Naive B cell (primary cell): ENCODE data around the gene ESR1. TPM values are rescaled to one million over a fixed set of nuclear protein-coding genes. Genes with fewer than 3 reads are reported as not detected.
"Not testable (repeated sequence)": the region's sequence is repeated elsewhere in the genome, so short reads cannot be mapped to it uniquely, and the experiment has no call there.

ENCODE experiments used
- ATAC-seq, 2 donors: fragments of 150-1000 bp; cut with Tn5 transposase; 2 replicates each; pipeline ENCODE4 v1.10.0; 2021; ENCODE audit warnings: low read depth in 2 of 2, mild to moderate bottlenecking in 2 of 2, moderate library complexity in 2 of 2
- DNase-seq: peaks from one replicate; pipeline ENCODE4 v3.0.0; 2022
- H3K27ac Mint-ChIP-seq, 6 donors: one replicate each; pipeline ENCODE4 v1.8.0; 2020 to 2022; ENCODE audit warnings: mild to moderate bottlenecking in 6 of 6, mixed read lengths in 6 of 6, moderate library complexity in 5 of 6, inconsistent platforms in 2 of 6
- H3K27me3 Mint-ChIP-seq, 3 donors: one replicate each; pipeline ENCODE4 v1.8.0; 2021 to 2022; ENCODE audit warnings: mixed read lengths in 3 of 3, mild to moderate bottlenecking in 1 of 3
- H3K36me3 Mint-ChIP-seq, 2 donors: one replicate each; pipeline ENCODE4 v1.8.0; 2020 to 2022; ENCODE audit warnings: mixed read lengths in 2 of 2, inconsistent platforms in 1 of 2, mild to moderate bottlenecking in 1 of 2
- H3K4me1 Mint-ChIP-seq, 3 donors: one replicate each; pipeline ENCODE4 v1.8.0; 2020 to 2022; ENCODE audit warnings: mixed read lengths in 3 of 3, inconsistent platforms in 1 of 3, mild to moderate bottlenecking in 1 of 3, moderate library complexity in 1 of 3
- H3K4me3 Mint-ChIP-seq, 8 donors: one replicate each; pipeline ENCODE4 v1.8.0; 2020 to 2022; ENCODE audit warnings: mild to moderate bottlenecking in 8 of 8, mixed read lengths in 8 of 8, moderate library complexity in 8 of 8, inconsistent platforms in 2 of 8
- H3K9me3 Mint-ChIP-seq, 7 donors: one replicate each; pipeline ENCODE4 v1.8.0; 2020 to 2022; ENCODE audit warnings: mixed read lengths in 7 of 7, mild to moderate bottlenecking in 5 of 7, inconsistent platforms in 2 of 7, moderate library complexity in 1 of 7
- polyA plus RNA-seq, 6 donors: library from polyadenylated mRNA; unstranded; fragments of 300-500 nt; fragmentation: Illumina TruSeq; gene quantifications; one replicate each; pipeline ENCODE4 v1.2.3, GENCODE V29; 2021; ENCODE audit warnings: low read depth in 6 of 6

The ESR1 gene
- polyA plus RNA-seq, 6 donors from 2014 or later, result 0.06 to 0.26 (median 0.17) TPM; not detected in 2

DNA sequence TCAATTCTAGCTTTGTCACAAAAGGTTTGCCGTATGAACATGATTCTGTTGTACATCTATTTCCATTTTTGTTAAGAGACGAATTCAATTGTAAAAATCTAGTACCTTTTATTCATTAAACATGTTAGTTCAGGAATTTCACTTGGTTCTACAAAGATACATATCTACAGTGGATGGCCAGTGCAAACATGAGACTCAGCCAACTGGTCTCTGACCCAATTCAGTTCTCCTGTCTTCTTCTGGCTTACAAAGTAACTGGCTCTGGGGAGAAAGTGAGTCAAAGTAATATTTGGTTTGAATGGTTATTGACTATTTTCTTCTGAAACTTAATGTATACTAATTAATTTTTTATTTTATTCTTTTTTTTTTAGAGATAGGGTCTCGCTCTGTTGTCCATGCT is 70.0 kb downstream of the ESR1 start:
- Mint-ChIP-seq H3K27me3 (no peaks in the 10 kb centered on the region), H3K27ac (no peak overlapping the region), H3K4me3 (no peak overlapping the region), H3K9me3 (no peaks in the 10 kb centered on the region), H3K4me1 (no peaks in the 10 kb centered on the region), H3K36me3 (no peaks in the 10 kb centered on the region)
- ATAC-seq, result no peak
- DNase-seq, result no peak

DNA sequence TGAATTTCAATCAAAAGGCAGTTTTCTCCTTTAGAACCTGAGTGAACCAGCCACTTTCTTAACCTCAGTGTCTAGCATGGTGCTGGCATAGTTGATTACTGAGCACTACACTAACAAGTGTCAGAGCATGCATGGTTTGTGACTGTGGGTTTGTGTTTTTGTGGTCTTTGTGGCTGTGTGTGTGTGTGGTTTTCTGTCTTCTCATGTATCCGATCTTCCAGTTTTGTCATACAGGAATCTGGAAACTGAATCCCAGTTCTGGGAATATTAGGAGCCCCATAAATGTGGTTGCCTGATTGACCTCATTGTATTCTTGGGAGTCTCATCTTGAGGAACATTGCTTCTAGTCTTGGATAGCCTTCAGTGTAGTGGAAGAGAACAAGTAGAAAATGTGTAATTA is 73.7 kb downstream of the ESR1 start:
- Mint-ChIP-seq H3K27me3 (no peaks in the 10 kb centered on the region), H3K9me3 (no peaks in the 10 kb centered on the region), H3K36me3 (no peaks in the 10 kb centered on the region), H3K4me1 (no peaks in the 10 kb centered on the region), H3K27ac (peak overlapping the region in 1 of 6 donors; percentile 41), H3K4me3 (no peak overlapping the region)
- ATAC-seq (no peak), DNase-seq (no peak)

DNA sequence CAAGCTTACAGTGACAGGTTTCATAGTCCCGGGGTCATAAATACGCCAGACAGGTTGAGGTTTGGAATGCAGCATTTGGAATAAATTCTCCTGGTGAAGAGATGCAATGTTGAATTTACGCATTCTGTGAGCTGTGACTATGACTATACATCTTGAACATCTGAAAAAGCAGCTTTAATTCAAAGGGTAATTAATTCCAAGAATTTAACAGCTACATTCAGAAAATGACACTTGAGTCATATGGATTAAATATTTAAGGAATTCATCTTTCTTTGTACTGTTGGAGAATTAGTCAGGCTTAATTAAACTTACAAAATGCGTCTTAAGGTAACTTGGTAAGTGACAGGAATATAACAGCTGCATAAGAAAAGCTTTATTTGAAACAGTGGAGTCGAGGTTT is 74.7 kb downstream of the ESR1 start:
- H3K4me3 Mint-ChIP-seq, result no peak overlapping the region
- no peak for DNase-seq
- no peaks in the 10 kb centered on the region for H3K36me3 Mint-ChIP-seq
- no peaks in the 10 kb centered on the region for H3K4me1 Mint-ChIP-seq
- H3K27ac Mint-ChIP-seq, result peak overlapping the region in 1 of 6 donors; percentile 69
- no peaks in the 10 kb centered on the region for H3K27me3 Mint-ChIP-seq
- ATAC-seq, result no peak
- H3K9me3 Mint-ChIP-seq, result no peaks in the 10 kb centered on the region

DNA sequence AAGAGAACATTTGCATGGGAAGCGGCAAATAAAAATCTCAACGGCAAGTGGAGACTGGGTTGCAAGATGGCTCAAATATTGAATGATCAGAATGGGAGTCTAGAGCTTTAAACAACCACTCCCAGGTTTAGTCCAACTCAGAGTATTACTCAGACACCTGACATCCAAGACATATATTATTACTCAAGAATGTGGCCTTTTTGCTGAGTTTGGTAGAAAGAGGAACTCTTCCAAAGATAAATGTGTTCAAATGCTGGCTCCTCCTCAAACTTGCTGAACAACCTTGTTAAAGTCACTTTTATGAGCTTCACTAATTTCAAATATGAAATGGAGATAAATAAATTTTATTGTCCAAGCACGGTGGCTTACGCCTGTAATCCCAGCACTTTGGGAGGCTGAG is 77.8 kb downstream of the ESR1 start:
- no peak overlapping the region for H3K4me3 Mint-ChIP-seq
- no peaks in the 10 kb centered on the region for H3K36me3 Mint-ChIP-seq
- DNase-seq, result no peak
- no peaks in the 10 kb centered on the region for H3K4me1 Mint-ChIP-seq
- H3K9me3 Mint-ChIP-seq, result peaks cover 0 to 14% (median 5%) of the 10 kb centered on the region in 7 donors
- no peak overlapping the region for H3K27ac Mint-ChIP-seq
- H3K27me3 Mint-ChIP-seq, result no peaks in the 10 kb centered on the region
- ATAC-seq, result no peak

DNA sequence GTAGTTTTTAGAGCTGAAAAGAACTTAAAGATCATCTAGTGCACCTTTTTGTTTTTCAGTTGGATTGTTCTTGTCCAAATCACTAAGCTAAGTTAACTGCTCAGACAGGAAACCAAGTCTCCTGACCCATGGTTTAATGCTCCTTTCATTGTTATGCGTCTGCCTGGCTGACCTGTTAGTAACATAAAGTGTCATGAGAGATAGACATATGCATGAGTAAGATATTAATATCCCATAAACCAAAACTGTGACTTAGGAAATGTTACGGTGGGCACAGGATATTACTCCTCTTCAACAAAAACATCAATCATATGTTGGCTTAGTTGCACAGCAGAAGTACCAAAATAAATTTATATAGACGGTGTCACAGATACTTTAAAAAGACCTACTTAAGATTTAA is 84.0 kb downstream of the ESR1 start:
- Mint-ChIP-seq H3K4me3 (no peak overlapping the region), H3K4me1 (no peaks in the 10 kb centered on the region), H3K9me3 (peaks cover 0 to 17% (median 6%) of the 10 kb centered on the region in 7 donors), H3K27ac (no peak overlapping the region), H3K36me3 (no peaks in the 10 kb centered on the region), H3K27me3 (no peaks in the 10 kb centered on the region)
- no peak for DNase-seq
- no peak for ATAC-seq

DNA sequence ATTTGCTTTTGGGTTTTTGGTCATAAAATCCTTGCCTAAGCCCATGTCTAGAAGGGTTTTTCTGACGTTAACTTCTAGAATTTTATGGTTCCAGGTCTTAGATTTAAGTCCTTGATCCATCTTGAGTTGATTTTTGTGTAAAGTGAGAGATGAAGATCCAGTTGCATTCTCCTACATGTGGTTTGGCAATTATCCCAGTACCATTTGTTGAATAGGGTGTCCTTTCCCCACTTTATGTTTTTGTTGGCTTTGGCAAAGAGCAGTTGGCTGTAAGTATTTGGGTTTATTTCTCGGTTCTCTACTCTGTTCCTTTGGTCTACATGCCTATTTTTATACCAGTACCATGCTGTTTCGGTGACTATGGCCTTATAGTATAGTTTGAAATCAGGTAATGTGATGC is 86.9 kb downstream of the ESR1 start:
- not testable (repeated sequence) for H3K4me3 Mint-ChIP-seq, H3K27me3 Mint-ChIP-seq, H3K27ac Mint-ChIP-seq, H3K4me1 Mint-ChIP-seq, ATAC-seq, H3K36me3 Mint-ChIP-seq, DNase-seq
- H3K9me3 Mint-ChIP-seq, result peaks cover 0 to 21% (median 13%) of the 10 kb centered on the region in 7 donors

DNA sequence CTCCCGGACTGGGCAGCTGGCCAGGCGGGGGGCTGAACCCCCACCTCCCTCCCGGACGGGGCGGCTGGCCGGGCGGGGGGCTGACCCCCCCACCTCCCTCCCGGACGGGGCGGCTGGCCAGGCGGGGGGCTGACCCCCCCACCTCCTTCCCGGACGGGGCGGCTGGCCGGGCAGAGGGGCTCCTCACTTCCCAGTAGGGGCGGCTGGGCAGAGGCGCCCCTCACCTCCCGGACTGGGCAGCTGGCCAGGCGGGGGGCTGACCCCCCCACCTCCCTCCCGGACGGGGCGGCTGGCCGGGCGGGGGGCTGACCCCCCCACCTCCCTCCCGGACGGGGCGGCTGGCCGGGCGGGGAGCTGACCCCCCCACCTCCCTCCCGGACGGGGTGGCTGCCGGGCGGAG is 91.7 kb downstream of the ESR1 start:
- not testable (repeated sequence) for H3K4me3 Mint-ChIP-seq, ATAC-seq, H3K27me3 Mint-ChIP-seq, H3K27ac Mint-ChIP-seq, H3K4me1 Mint-ChIP-seq, DNase-seq, H3K36me3 Mint-ChIP-seq
- H3K9me3 Mint-ChIP-seq, result peaks cover 0 to 29% (median 20%) of the 10 kb centered on the region in 7 donors

DNA sequence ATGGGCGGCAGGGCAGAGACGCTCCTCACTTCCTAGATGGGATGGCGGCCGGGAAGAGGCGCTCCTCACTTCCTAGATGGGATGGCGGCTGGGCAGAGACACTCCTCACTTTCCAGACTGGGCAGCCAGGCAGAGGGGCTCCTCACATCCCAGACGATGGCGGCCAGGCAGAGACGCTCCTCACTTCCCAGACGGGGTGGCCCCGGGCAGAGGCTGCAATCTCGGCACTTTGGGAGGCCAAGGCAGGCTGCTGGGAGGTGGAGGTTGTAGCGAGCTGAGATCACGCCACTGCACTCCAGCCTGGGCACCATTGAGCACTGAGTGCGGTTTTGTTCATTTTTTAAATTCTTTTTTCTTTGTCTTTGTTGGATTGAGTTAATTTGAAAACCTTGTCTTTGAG is 92.3 kb downstream of the ESR1 start:
- not testable (repeated sequence) for H3K4me3 Mint-ChIP-seq, H3K27ac Mint-ChIP-seq, ATAC-seq, H3K36me3 Mint-ChIP-seq, H3K4me1 Mint-ChIP-seq, H3K27me3 Mint-ChIP-seq, DNase-seq
- peaks cover 0 to 29% (median 20%) of the 10 kb centered on the region in 7 donors for H3K9me3 Mint-ChIP-seq

DNA sequence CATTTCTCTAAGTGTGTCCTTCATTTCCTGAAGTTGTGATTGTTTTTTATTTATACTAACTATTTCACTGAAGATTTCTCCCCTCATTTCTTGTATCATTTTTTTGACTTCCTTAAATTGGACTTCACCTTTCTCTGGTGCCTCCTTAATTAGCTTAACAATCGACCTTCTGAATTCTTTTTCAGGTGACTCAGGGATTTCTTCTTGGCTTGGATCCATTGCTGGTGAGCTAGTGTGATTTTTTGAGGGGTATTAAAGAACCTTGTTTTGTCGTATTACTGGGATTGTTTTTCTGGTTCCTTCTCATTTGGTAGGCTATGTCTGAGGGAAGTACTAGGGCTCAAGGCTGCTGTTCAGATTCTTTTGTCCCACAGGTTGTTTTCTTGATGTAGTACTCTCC is 92.8 kb downstream of the ESR1 start:
- Mint-ChIP-seq H3K4me1 (no peaks in the 10 kb centered on the region), H3K27ac (peak overlapping the region in 1 of 6 donors; percentile 4), H3K4me3 (no peak overlapping the region)

DNA sequence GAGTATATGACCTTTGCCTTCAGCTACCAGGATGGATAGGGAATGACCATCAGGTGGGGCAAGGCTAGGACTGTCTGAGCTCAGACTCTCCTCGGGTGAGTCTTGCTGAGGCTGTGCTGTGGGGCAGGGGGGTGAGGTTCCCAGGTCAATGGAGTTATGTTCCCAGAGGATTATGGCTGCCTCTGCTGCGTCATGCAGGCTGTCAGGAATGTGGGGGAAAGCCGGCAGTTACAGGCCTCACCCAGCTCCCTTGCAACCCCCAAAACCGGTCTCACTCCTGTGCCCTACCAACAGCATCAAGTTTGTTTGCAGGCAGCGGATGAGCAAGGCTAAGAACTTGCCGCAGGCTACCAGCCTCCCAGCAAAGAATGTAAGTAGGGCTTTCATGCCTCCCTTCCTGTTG is 93.5 kb downstream of the ESR1 start:
- H3K27me3 Mint-ChIP-seq, result no peaks in the 10 kb centered on the region
- no peaks in the 10 kb centered on the region for H3K4me1 Mint-ChIP-seq
- H3K27ac Mint-ChIP-seq, result no peak overlapping the region
- H3K4me3 Mint-ChIP-seq, result no peak overlapping the region
- H3K9me3 Mint-ChIP-seq, result peaks cover 0 to 29% (median 20%) of the 10 kb centered on the region in 7 donors
- no peak for ATAC-seq
- DNase-seq, result no peak
- H3K36me3 Mint-ChIP-seq, result peaks cover 8 to 10% of the 10 kb centered on the region in 2 donors

More for the DNA sequence above, 92.8 kb downstream of the ESR1 start:
- DNase-seq, result no peak
- ATAC-seq, result no peak
- H3K9me3 Mint-ChIP-seq, result peaks cover 0 to 29% (median 20%) of the 10 kb centered on the region in 7 donors
- no peaks in the 10 kb centered on the region for H3K27me3 Mint-ChIP-seq
- H3K36me3 Mint-ChIP-seq, result peaks cover 8 to 10% of the 10 kb centered on the region in 2 donors

DNA sequence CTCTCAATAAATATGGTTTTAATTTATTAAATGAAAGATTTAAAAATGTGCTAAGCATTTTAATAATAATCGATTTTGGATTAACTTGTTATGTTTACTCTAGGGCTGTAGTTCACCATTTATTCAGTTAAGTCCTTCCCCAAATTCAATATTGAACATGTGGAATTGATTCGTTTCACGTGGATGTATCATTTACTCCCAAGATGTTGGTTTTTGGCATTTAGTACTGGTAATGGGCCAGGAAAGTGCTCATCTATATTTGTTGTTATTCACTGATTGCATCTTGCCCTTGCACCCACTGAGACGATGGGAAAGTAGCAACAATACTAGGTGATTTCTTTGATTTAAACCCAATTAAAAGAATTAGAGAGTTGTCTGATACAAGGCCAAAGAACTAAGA is 97.1 kb downstream of the ESR1 start:
- peaks cover 0 to 10% of the 10 kb centered on the region in 2 donors for H3K36me3 Mint-ChIP-seq
- no peaks in the 10 kb centered on the region for H3K27me3 Mint-ChIP-seq
- no peak overlapping the region for H3K27ac Mint-ChIP-seq
- no peaks in the 10 kb centered on the region for H3K4me1 Mint-ChIP-seq
- H3K9me3 Mint-ChIP-seq, result peaks cover 0 to 11% (median 8%) of the 10 kb centered on the region in 7 donors
- no peak for DNase-seq
- no peak overlapping the region for H3K4me3 Mint-ChIP-seq
- ATAC-seq, result no peak

DNA sequence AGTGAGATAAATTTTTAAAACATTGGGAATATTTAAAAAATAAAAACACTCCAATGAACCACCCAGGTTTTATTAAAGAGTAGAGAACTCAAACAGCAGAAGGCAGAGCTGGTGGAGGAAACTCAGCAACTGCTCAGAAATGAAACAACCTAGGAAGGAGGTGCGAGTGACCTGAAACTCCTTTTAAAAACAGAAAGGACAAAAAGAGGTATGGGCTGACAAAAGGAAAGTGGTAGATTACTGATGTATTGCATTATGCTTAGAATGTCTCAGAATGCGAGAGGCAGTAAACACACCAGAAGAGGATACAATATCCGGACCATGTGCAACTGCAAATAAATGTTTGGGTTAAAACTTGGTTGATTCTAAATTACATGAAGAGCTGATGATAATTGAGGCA is 97.6 kb downstream of the ESR1 start:
- H3K27ac Mint-ChIP-seq, result no peak overlapping the region
- no peaks in the 10 kb centered on the region for H3K4me1 Mint-ChIP-seq
- H3K36me3 Mint-ChIP-seq, result peaks cover 0 to 6% of the 10 kb centered on the region in 2 donors
- no peak overlapping the region for H3K4me3 Mint-ChIP-seq
- peaks cover 0 to 7% (median 5%) of the 10 kb centered on the region in 7 donors for H3K9me3 Mint-ChIP-seq
- DNase-seq, result no peak
- H3K27me3 Mint-ChIP-seq, result no peaks in the 10 kb centered on the region
- no peak for ATAC-seq

DNA sequence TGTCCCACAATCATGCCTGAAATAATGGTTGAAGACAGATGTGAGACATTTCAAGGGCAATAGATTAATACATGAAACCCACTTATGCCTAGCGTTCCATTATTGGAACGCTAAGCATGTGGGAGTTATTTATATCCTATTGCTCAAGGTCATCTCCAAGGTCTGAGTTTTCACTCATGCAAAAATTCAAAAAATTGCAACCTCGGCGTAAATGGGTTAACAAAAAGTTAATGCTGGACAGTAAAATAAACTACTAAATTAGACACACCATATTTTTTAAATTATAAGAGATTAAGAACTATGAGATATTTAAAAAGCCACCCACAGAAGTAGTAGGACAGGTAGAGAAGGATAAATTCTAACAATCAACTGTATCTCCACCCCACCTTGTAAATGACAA is 98.4 kb downstream of the ESR1 start:
- no peak overlapping the region for H3K27ac Mint-ChIP-seq

DNA sequence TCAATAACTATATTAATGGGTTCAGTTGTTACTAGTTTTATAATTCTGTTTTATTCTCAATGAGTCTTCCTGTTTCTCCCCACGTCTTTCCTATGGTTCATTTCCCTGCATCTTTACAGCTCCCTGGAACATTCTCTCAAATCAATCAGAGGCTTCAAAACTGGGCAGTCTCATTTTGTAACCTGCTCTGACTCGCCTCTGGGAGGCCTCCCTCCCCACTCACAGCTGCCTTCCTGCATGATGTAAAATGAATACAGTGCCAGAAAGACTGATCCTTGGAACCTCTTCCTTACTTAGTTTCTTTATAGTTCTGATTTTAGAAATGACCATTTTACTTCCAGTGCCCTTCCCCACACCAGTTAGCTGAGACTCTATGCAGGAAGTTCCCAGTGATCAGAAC is 103.9 kb downstream of the ESR1 start:
- Mint-ChIP-seq H3K36me3 (no peaks in the 10 kb centered on the region), H3K9me3 (no peaks in the 10 kb centered on the region), H3K4me1 (no peaks in the 10 kb centered on the region), H3K4me3 (no peak overlapping the region), H3K27me3 (no peaks in the 10 kb centered on the region), H3K27ac (no peak overlapping the region)
- DNase-seq (no peak), ATAC-seq (no peak)

More for the DNA sequence above, 98.4 kb downstream of the ESR1 start:
- no peaks in the 10 kb centered on the region for H3K27me3 Mint-ChIP-seq
- DNase-seq (no peak), ATAC-seq (no peak)
- no peak overlapping the region for H3K4me3 Mint-ChIP-seq
- H3K4me1 Mint-ChIP-seq, result no peaks in the 10 kb centered on the region
- H3K36me3 Mint-ChIP-seq, result no peaks in the 10 kb centered on the region
- H3K9me3 Mint-ChIP-seq, result no peaks in the 10 kb centered on the region

DNA sequence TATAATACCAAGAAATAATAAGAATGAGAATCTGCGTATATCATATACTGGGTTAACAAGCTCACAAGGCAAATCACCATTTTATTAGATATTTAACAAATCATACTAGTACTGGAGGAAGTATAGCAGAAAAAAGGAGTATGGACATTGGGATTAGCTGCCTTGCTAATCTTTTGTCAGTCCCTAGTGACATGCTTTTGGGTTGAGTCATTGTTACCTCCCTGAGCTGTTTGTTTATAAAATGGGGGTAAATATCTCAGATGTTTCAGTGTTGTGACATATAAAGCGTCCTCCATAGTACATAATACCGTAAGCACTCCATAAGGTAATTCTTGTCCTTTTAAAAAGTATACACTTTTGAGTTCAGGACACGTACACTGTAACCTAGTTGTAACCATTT is 107.0 kb downstream of the ESR1 start:
- no peaks in the 10 kb centered on the region for H3K27me3 Mint-ChIP-seq
- no peaks in the 10 kb centered on the region for H3K9me3 Mint-ChIP-seq
- H3K4me3 Mint-ChIP-seq, result no peak overlapping the region
- no peak for ATAC-seq
- H3K27ac Mint-ChIP-seq, result no peak overlapping the region
- no peaks in the 10 kb centered on the region for H3K4me1 Mint-ChIP-seq
- DNase-seq, result no peak
- no peaks in the 10 kb centered on the region for H3K36me3 Mint-ChIP-seq
